Measurements from ENCODE around the gene SH3BGRL3.
"Not testable (repeated sequence)": the region's sequence is repeated elsewhere in the genome, so short reads cannot be mapped to it uniquely, and the experiment has no call there.

SH3BGRL3 gene

DNA sequence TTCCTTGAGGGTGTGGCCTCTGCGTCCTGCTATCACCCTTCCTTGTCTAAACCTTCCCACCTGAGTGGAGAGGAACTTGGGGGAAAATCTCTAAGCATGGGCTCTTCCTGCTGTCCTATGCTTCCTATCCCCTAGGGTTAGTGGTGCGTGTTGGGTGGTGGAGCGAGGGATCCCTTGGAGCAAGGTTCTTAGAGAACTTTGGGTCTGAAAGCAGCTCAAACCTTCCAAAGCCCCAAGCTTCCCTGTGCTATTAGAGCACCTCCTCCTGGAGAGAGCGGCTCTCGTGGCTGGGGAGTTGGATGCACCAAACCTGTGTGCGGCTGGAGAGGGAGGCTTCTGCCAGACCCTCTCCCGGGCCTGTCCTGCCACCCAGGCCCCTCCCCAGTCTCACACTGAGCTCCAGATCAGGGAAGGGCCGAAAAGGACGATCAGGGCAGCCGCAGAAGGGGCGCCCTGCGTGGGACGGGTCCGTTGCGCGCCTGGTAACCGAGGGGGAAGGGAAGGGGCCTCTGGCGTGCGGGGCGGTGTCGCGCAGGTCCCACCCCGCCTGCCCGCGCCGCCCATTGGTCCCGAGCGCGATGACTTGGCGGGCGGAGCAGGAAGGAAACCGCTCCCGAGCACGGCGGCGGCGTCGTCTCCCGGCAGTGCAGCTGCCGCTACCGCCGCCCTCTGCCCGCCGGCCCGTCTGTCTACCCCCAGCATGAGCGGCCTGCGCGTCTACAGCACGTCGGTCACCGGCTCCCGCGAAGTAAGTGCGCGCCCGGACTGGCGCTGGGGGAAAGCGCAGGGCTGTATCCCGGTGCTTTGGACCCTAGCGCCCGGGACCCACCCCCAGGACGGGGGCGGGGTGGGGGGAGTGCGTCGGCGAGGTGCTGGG is at the start of gene SH3BGRL3:
TSS of gene SH3BGRL3 (plus strand) at position 631 of the 877 bp plus-strand sequence. CDS start at position 701, 70 bp downstream.
- DNase-seq (ENCODE audit: low read depth in 1 of 2, low spot score in 1 of 2) = peak; percentile 53 to 79

DNA sequence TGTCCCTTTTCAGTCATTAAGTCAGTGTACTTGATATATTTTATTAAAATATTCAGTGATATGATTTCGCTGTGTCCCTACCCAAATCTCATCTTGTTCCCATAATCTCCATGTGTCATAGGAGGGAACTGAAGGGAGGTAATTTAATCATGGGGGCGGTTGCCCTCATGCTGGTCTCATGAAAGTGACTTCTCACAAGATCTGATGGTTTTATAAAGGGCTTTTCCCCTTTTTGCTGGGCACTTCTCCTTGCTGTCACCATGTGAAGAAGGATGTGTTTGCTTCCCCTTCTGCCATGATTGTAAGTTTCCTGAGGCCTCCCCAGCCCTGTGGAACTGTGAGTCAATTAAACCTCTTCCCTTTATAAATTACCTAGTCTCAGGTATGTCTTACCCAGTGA is 49.2 kb upstream of the SH3BGRL3 start:
- not testable (repeated sequence) for DNase-seq (ENCODE audit: low read depth in 1 of 2, low spot score in 1 of 2)

DNA sequence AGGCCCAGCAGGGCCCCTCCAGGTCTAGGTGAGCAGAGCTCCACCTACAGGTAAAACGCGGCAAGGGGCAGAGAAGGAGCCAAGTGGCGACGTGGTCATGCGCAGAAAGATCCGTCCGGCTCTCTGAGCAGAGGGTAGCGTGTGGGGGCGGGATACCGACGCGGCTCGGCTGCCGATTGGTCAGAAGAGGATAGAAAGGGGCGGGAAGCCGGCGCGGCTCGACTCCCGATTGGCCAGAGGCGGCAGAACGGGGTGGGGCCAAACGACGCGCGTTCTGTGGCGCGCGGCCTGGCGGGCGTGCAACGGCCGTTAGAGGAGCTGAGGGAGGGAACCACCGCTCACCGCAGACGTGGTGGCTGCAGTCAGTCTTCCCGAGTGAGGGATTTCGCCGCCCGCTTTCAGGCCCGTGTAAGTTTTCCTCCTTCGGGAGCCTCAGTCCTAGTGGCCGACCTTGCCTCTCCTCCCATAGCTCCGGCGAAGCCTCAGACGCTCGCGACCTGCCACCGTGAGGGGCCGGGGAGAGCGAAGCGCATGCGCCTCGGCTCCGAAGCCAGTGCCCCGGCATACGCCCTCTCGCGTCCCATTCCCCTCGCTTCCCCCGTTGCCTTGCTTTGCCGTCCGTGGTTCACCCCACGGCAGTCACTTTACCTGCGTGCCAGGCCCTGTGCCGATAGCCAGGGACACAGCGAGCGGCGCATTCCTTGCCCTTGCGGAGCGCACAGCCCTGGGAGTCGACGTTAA is 45.8 kb upstream of the SH3BGRL3 start, which contains the start of gene CEP85:
TSS of gene CEP85 (plus strand) at position 298 of the 741 bp plus-strand sequence. CDS start 5,584 bp downstream, outside the sequence.
- peak; percentile 95 to 98 for DNase-seq (ENCODE audit: low read depth in 1 of 2, low spot score in 1 of 2)

DNA sequence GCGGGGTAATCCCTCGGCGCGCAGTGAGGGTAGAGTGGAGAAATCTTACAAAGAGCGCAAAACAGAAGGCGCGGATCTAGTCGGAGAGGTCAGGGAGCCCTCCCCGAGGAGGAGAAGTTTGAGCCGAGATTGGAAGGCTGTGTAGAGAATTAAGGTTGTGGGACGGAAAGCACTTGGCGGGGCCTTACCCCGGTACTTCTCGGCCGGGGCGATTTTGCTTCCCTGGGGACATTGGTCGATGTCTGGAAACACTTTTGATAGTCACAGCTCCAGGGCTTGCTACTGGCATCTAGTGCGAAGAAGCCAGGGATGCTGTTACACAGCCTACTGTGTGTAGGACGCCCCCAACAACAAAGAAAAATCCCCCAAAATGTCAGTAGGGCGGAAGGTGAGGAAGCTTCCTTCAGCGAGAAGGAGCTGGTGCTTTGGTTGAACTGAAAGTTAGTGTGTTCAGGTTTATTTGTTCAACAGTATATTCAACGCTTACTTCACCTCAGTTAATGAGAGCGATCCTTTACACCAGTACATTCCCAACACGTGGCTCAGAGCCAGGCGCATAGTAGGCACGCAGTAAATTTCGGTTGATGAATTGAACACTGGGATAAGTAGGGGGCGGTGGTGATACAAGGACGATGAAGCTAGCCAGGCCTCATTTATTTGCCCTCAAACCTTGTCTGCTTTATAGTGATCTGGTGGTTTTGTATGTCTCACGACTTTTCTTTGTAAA is 45.1 kb upstream of the SH3BGRL3 start:
- DNase-seq (ENCODE audit: low read depth in 1 of 2, low spot score in 1 of 2) = peak in 1 of 2 donors; percentile 3

DNA sequence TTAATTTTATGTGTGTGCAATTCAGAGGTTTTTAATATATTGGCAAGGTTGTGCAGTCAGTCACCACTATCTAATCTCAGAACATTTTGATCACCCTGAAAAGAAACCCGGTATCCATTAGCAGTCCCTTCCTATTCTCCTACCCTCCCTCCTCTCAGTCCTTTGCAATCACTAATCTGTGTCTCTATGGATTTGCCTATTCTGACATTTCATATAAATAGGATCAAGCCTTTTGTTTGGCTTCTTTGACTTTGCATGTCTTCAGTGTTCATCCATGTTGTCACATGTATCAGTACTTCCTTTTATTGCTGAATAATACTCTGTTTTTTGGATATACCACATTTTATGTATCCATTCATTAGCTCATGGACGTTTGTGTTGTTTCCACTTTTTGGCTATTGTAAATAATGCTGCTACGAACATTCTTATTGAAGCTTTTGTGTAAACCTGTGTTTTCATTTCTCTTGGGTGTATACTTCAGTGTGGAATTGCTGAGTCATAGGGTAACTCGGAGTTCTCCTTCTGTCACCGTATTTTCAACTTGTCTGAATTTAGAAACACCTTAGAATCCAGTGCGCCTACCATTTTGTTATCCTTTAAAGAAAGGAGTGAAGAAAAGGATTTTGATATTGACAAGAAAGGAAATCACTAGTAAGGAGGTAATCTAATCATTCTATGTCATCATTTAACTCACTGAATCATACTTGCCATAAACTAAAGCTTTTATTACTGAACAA is 42.5 kb upstream of the SH3BGRL3 start:
- no peak for DNase-seq (ENCODE audit: low read depth in 1 of 2, low spot score in 1 of 2)

DNA sequence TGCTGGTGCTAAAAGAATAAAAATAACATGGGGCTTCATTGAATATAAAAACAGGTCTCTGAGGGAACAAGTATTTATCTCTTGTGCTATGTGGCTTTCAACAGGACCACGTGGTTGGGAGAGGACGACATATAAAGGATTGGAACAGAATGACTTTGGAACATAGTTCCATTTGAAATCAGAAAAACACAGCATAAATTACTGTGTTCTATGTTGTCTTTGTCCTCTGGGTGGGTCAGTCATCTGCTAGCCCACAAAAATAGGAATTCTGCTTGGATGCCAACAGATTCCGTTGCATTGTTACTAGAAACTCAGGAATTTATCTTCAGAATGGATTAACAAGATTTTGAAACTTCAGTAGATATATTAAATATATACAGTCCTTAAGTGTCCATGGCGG is 40.0 kb upstream of the SH3BGRL3 start:
- no peak for DNase-seq (ENCODE audit: low read depth in 1 of 2, low spot score in 1 of 2)

DNA sequence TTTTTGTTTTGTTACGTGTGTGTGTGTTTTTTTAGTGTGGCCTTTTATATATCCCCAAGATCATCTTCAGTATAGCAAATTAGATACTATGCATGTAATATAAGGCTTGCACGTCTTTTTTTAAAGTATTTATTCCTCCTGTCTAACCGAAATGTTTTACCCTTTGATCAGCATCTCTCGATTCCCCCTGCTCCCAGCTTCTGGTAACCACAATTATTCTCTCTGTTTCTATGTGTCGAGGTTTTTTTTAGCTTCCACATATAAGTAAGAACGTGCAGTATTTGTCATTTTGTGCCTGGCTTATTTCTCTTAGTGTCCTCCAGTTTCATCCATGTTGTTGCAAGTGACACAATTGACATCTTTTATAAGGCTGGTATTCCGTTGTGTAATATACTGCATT is 27.2 kb upstream of the SH3BGRL3 start:
- no peak for DNase-seq (ENCODE audit: low read depth in 1 of 2, low spot score in 1 of 2)

DNA sequence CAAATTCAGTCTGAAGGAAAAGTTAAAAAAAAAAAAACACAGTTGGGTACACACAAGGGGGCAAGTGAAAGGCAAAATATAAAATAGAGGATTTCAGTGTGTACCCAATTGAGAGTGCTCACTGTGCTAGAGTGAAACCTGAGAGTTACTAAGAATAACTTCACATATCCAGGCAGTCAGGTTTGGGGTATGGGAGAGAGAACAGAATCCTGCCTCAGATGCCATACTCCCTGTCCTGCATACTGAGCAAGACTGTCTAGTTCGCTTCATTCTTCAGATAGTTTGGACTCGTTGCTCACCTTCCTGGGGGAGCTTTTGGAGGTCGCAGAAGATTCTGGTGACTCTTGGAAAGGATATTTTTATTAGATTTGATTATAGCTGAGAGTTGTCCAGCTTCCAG is 25.5 kb upstream of the SH3BGRL3 start:
- no peak for DNase-seq (ENCODE audit: low read depth in 1 of 2, low spot score in 1 of 2)

DNA sequence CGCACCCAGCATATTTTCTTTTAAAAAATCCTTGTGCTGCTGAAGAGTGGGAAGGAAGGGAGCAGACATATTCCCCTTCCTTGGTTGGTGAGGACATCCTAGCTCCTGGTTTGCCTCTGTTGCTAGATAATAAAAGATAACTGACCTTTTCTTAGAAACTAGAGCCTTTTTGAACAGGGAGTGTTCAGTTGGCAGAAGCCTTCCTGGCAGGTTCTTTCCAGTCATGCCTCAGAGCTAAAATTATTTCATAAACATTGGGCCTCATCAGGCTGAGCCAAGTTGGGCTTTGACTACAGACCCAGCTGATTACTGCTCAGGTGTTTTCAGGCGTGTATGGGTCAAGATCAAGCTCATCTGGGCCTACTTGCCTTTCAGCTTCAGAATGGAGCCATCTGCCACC is 22.7 kb upstream of the SH3BGRL3 start:
- no peak for DNase-seq (ENCODE audit: low read depth in 1 of 2, low spot score in 1 of 2)

DNA sequence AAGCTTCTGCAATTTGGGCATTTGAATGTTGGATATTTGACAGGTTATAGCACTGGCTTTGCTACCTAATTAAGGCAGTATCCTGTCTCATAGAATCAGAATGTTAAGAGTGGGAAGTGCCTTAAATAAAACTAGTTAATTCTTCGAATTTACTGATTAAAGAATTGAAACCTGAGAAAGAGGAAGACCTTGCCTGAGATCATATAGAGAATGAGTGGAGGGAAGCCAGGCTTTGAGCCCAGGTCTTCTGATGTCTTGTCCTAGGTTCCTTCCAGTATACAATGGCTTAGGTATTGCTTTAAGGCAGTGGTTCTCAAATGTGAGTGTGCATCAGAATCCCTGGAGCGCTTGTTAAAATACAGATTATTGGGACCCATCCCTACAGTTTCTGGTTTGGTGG is 20.9 kb upstream of the SH3BGRL3 start:
- DNase-seq (ENCODE audit: low read depth in 1 of 2, low spot score in 1 of 2) = no peak

DNA sequence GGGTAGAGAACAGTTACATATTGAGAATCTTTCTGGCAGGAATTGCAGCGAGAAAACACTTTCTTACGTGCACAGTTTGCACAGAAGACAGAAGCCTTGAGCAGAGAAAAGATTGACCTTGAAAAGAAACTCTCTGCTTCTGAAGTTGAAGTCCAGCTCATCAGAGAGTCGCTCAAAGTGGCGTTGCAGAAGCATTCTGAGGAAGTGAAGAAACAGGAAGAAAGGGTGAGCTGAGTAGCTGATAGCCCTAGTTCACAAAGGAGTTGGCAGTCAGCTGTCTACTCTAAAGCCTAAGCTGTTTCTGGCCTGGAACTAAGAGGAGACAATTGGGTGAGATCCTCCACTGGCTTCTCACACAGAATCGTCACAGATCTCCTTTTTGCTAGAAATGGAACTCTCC is 20.3 kb upstream of the SH3BGRL3 start:
- no peak for DNase-seq (ENCODE audit: low read depth in 1 of 2, low spot score in 1 of 2)

DNA sequence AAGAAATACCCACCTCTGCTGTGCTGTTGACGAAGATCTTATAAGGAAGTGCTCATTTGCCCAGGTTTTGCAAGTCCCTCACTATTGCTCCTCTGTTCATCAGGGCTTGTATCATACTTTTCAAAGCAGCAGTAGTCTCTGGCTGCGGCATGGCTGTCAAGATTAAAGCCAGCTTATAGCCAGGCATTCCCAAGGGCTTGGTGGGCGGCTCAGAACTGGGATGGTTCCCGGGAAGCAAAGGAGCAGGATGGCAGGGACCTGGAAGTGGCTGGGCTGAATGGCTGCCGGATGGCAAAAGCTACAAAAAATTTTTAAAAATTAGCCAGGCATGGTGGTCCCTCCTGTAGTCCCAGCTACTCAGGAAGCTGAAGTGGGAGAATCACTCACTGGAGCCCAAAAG is 16.7 kb upstream of the SH3BGRL3 start:
- no peak for DNase-seq (ENCODE audit: low read depth in 1 of 2, low spot score in 1 of 2)

DNA sequence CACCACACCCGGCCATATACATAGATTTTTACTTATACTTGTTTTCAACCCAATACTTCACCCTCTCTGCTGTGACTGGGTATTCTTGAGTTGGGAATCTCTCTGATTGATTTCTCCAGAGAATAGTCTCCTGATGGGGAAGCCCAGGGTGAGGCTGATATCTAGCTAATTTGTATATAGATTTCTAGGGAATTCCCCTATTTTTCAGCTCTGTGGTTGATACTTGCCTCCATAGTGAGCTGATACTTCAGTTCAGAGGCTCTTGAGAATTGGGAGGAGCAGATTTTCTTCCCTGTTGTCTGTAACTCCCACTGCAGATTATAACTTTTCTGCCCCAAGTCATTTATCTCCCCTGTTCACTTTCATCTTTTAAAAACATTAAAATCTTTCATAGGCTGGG is 14.5 kb upstream of the SH3BGRL3 start:
- DNase-seq (ENCODE audit: low read depth in 1 of 2, low spot score in 1 of 2) = no peak

DNA sequence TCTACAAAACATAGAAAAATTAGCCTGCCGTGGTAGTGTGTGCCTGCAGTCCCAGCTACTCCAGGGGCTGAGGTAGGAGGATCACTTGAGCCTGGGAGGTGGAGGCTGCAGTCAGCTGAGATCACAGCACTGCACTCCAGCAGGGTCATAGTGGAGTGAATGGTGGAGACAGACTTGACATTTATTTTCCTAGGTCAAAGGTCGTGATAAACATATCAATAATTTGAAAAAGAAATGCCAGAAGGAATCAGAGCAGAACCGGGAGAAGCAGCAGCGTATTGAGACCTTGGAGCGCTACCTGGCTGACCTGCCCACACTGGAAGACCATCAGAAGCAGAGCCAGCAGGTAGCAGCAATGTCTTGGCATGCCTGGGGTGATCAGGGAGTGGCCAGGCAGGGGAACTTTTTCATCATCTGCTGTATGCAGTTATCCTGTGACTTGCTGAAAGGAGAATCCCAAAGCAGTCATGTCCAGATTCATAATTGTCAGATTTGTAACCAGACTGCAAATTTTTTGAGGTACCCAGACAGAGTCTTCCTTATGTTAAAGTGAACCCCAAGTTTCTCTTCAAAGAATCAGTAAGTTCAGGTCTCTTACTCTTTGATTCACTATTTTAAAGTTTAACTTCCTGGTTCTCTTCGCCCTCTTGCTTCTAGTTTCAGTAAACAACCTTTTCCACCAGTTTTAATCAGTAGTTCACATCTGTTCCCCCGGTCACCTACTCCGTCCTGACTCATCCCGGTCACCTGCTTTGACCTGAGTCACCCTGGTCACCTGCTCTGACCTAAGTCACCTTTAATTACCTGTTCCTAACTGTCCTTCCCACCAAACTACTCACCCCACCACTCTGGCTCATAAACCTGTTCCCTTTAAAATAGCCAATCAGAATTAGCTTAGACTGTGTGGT is 11.3 kb upstream of the SH3BGRL3 start:
- DNase-seq (ENCODE audit: low read depth in 1 of 2, low spot score in 1 of 2) = no peak

DNA sequence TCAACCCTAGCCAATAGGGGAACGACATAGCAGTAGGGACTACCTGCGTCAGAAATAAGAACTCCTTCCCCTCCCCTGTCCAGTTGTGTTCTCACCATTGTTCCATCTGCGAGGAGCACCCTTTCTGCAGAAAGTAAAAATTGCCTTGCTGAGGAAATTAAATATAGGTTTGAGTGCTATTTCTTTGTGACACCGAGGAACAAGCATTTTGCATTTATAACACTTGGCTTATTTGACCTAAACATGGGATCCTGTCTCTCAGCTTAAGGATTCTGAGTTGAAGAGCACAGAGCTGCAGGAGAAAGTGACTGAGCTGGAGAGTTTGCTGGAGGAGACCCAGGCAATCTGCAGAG is 10.7 kb upstream of the SH3BGRL3 start:
- no peak for DNase-seq (ENCODE audit: low read depth in 1 of 2, low spot score in 1 of 2)

DNA sequence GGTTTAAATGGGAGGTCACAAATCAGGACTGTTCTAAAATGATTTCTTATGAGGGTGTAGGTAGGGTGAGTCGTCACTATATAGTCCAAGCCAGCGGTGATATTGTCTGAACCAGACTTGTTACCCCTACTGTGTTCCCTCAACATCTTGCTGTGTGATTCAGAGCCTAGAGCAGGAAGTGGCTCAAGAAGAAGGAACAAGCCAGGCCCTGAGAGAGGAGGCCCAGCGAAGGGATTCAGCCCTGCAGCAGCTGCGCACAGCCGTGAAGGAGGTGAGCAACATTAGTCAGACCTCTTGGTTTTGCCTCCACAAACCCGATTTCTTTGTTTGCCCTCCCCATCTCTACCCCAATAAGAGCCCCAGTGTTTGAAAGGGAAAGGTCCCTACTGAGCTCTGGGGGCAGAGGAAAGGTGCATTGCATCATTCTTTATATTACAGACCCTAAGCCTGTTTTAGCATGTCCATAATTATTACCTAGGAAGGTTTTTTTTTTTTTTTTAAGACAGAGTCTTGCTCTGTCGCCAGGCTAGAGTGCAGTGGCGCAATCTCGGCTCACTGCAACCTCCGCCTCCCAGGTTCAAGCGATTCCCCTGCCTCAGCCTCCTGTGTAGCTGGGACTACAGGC is 5.0 kb upstream of the SH3BGRL3 start:
- no peak for DNase-seq (ENCODE audit: low read depth in 1 of 2, low spot score in 1 of 2)

DNA sequence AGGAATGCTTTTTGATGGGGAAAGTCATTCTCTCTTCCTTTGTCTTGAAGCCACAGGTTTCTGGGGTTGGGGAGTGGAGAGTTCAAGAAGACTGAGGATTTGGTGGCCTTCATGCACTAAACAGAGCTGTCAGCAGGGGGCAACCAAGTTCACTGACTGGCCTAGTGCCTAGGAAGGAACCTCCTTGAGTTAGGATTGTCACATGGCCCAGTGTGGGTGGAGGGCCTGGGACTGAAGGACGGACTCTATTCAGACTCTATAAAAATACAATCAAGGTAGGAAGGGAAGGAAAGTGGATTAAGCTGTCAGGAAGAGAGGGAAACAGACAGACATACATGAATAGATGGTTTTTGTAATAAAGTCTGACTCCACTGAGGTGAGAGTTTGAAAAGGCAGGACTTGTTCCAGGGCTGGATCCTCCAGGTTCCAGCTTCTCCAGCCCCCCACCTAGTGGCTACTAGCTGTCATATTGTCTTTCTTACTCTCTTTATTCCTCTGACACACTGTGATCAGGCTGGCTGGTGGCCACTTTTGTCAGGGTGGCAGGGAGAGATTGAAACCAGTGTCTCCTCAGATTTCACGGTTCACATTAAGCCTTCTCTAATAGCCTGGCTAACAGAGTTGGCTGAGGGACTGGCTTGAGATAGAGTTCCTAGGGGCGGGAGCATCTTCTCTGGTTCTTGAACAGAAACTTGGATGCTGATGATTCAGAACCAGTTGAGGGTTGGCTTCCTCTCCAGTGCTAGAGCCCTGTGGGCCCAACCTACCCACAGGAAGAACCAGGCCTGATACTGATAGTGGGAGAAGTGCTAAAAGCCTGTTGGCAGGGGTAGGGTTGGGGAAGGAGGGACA is 4.1 kb upstream of the SH3BGRL3 start:
- peak in 1 of 2 donors; percentile 80 for DNase-seq (ENCODE audit: low read depth in 1 of 2, low spot score in 1 of 2)

DNA sequence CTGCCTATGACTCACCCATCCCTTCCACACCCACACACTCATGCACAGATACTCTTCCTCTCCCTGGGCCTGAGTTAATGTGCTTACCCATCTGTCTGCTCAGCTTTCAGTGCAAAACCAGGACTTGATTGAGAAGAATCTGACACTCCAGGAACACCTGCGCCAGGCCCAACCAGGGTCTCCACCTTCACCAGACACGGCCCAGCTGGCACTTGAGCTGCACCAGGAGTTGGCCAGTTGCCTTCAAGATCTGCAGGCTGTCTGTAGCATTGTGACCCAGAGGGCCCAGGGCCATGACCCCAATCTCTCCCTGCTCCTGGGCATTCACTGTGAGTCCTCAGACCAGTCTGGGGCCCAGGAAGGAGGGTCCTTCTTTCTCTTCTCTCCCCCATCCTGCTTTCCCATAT is 3.5 kb upstream of the SH3BGRL3 start:
- DNase-seq (ENCODE audit: low read depth in 1 of 2, low spot score in 1 of 2) = no peak

DNA sequence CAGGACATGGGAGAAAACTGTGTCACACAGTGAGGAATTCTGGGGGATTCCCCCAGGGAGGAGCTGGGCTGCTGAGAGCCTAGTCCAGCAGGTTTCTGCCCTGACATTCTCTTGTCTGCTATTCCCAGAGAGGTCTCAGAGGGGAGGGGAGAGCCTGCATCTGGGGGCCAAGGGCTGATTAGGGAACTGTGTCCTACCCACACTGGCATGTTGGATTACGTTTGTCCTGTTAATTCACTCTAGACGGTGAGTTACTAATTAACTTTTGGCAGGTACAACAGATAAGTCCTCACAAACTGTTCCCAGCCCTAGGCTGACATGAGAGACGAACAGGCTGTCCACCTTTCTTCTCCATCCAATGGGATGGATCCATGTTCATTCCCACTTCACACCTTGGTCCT is 2.6 kb upstream of the SH3BGRL3 start:
- DNase-seq (ENCODE audit: low read depth in 1 of 2, low spot score in 1 of 2) = no peak
